Vagina (tissue), 2 donors: ENCODE results near the gene CCNY. TPM values are rescaled to one million over a fixed set of nuclear protein-coding genes. Genes with fewer than 3 reads are reported as not detected.

Experiments used
- DNase-seq, 2 donors: peaks; one replicate each; pipeline ENCODE4 v3.0.0-alpha.2; 2017; ENCODE audit errors: extremely low spot score in 2 of 2
- H3K27ac ChIP-seq: fragments of 200-600 bp; sonication (generic); one replicate; pipeline ENCODE4 v1.5.1; 2019
- H3K27me3 ChIP-seq: fragments of 200-600 bp; sonication (generic); one replicate; pipeline ENCODE4 v1.5.1; 2019
- H3K36me3 ChIP-seq, 2 donors: fragments of 200-600 bp; sonication (generic); one replicate each; pipeline ENCODE4 v1.5.1; 2017 to 2019
- H3K4me1 ChIP-seq: fragments of 200-600 bp; sonication (generic); one replicate; pipeline ENCODE4 v1.5.1; 2019
- H3K4me3 ChIP-seq, 2 donors: fragments of 200-600 bp; sonication (generic); 1 replicate in 1 of 2; 2 replicates in 1 of 2; pipeline ENCODE4 v1.5.1; 2016 to 2019
- H3K9me3 ChIP-seq: fragments of 200-600 bp; sonication (generic); one replicate; pipeline ENCODE4 v1.5.1; 2019
- CTCF ChIP-seq, 3 experiments: fragments of 450-650 bp in 2 of 3; fragments of 200-600 bp in 1 of 3; sonication (generic) in 1 of 3; IDR thresholded peaks; one replicate each; pipeline ENCODE4 v1.5.1; 2017 to 2019; ENCODE audit warnings: antibody characterized with exemption in 3 of 3, mild to moderate bottlenecking in 2 of 3, moderate library complexity in 2 of 3
- POLR2A ChIP-seq, 2 donors: fragments of 450-650 bp; IDR thresholded peaks; one replicate each; pipeline ENCODE4 v1.6.1; 2017; ENCODE audit warnings: antibody characterized with exemption in 2 of 2, mild to moderate bottlenecking in 2 of 2, moderate library complexity in 2 of 2
- POLR2AphosphoS5 ChIP-seq, 2 donors: sonication (generic); formaldehyde crosslinking; IDR thresholded peaks; one replicate each; pipeline ENCODE4 v1.9.0; 2017; ENCODE audit warnings: antibody characterized with exemption in 2 of 2, mild to moderate bottlenecking in 2 of 2, low read depth in 1 of 2; ENCODE audit not compliant: insufficient read depth in 1 of 2
- intact Hi-C: fragments of 100-400 bp; cut with DNase I; formaldehyde crosslinking; loops from one replicate; pipeline ENCODE4 v1.15.1; 2023
- total RNA-seq: library from RNA; depleted of rRNA; stranded (reverse); fragments of >200 nt; gene quantifications from one replicate; pipeline ENCODE4 v1.2.3, GENCODE V29; 2016

The CCNY gene
- total RNA-seq, 1 donor from 2014 or later, result 28.5 TPM

- no peak overlapping the region for H3K27ac ChIP-seq
- no peaks in the 10 kb centered on the region for H3K9me3 ChIP-seq
- peaks cover 5% of the 10 kb centered on the region for H3K4me1 ChIP-seq
- intact Hi-C loops, result no loop called here
- H3K27me3 ChIP-seq, result no peaks in the 10 kb centered on the region
- TF ChIP-seq POLR2AphosphoS5 (IDR thresholded peaks at IDR 0.05; ENCODE audit: insufficient read depth in 1 of 2, low read depth in 1 of 2), result no peak
- TF ChIP-seq POLR2A (IDR thresholded peaks at IDR 0.05), result no peak
- no peaks in the 10 kb centered on the region for H3K36me3 ChIP-seq
- no peak overlapping the region for H3K4me3 ChIP-seq
- no peak for DNase-seq
Observed at GRCh38 chr10:35432781-35433338, 96.6 kb downstream of the CCNY start.

- Histone ChIP-seq H3K4me1 (peaks cover 5% of the 10 kb centered on the region), H3K36me3 (no peaks in the 10 kb centered on the region), H3K27me3 (no peaks in the 10 kb centered on the region), H3K27ac (no peak overlapping the region), H3K9me3 (no peaks in the 10 kb centered on the region), H3K4me3 (no peak overlapping the region)
- TF ChIP-seq CTCF (IDR thresholded peaks at IDR 0.05) (no peak), POLR2A (IDR thresholded peaks at IDR 0.05) (no peak), POLR2AphosphoS5 (IDR thresholded peaks at IDR 0.05; ENCODE audit: insufficient read depth in 1 of 2, low read depth in 1 of 2) (no peak)
- DNase-seq, result no peak
- intact Hi-C loops, result no loop called here
Observed at GRCh38 chr10:35433851-35434426, 97.6 kb downstream of the CCNY start.

- Histone ChIP-seq H3K27ac (no peak overlapping the region), H3K4me1 (peaks cover 5% of the 10 kb centered on the region), H3K36me3 (no peaks in the 10 kb centered on the region), H3K9me3 (no peaks in the 10 kb centered on the region), H3K27me3 (no peaks in the 10 kb centered on the region), H3K4me3 (no peak overlapping the region)
- TF ChIP-seq CTCF (IDR thresholded peaks at IDR 0.05), result no peak
- TF ChIP-seq POLR2AphosphoS5 (IDR thresholded peaks at IDR 0.05; ENCODE audit: insufficient read depth in 1 of 2, low read depth in 1 of 2), result no peak
- TF ChIP-seq POLR2A (IDR thresholded peaks at IDR 0.05), result no peak
- DNase-seq, result no peak
- intact Hi-C loops, result no loop called here
Observed at GRCh38 chr10:35434533-35434932, 98.2 kb downstream of the CCNY start.

GRCh38 chr10:35435824-35436223 is 99.5 kb downstream of the CCNY start:
- Histone ChIP-seq H3K4me3 (no peak overlapping the region), H3K4me1 (peaks cover 5% of the 10 kb centered on the region), H3K36me3 (no peaks in the 10 kb centered on the region), H3K27ac (no peak overlapping the region), H3K9me3 (no peaks in the 10 kb centered on the region), H3K27me3 (no peaks in the 10 kb centered on the region)
- intact Hi-C loops, result no loop called here
- DNase-seq, result no peak
- TF ChIP-seq CTCF (IDR thresholded peaks at IDR 0.05) (no peak), POLR2A (IDR thresholded peaks at IDR 0.05) (no peak), POLR2AphosphoS5 (IDR thresholded peaks at IDR 0.05; ENCODE audit: insufficient read depth in 1 of 2, low read depth in 1 of 2) (no peak)

- H3K4me3 ChIP-seq, result no peak overlapping the region
- H3K4me1 ChIP-seq, result no peaks in the 10 kb centered on the region
- TF ChIP-seq POLR2AphosphoS5 (IDR thresholded peaks at IDR 0.05; ENCODE audit: insufficient read depth in 1 of 2, low read depth in 1 of 2) (no peak), POLR2A (IDR thresholded peaks at IDR 0.05) (no peak), CTCF (IDR thresholded peaks at IDR 0.05) (no peak)
- no peaks in the 10 kb centered on the region for H3K9me3 ChIP-seq
- H3K27me3 ChIP-seq, result no peaks in the 10 kb centered on the region
- no peaks in the 10 kb centered on the region for H3K36me3 ChIP-seq
- H3K27ac ChIP-seq, result no peak overlapping the region
- intact Hi-C loops, result no loop called here
- DNase-seq, result no peak
Observed at GRCh38 chr10:35437829-35438228, 101.5 kb downstream of the CCNY start.
